ENCODE results near the gene CCNJL.
"Not testable (repeated sequence)": the region's sequence is repeated elsewhere in the genome, so short reads cannot be mapped to it uniquely, and the experiment has no call there.

The CCNJL gene

GRCh38 chr5:160260006-160260775, 52.2 kb downstream of the CCNJL start:
- DNase-seq = no peak

GRCh38 chr5:160259341-160259740, 53.0 kb downstream of the CCNJL start:
- DNase-seq = no peak

- no peak for DNase-seq
These were observed 57.7 kb downstream of the CCNJL start for GRCh38 chr5:160254706-160255105.

- no peak for DNase-seq
These were observed 58.9 kb downstream of the CCNJL start for GRCh38 chr5:160253441-160253840.

GRCh38 chr5:160252916-160253315, 59.4 kb downstream of the CCNJL start:
- no peak for DNase-seq

GRCh38 chr5:160251406-160252155, 60.8 kb downstream of the CCNJL start:
- DNase-seq = no peak

- no peak for DNase-seq
These were observed 61.5 kb downstream of the CCNJL start for GRCh38 chr5:160250826-160251225.

GRCh38 chr5:160250226-160250625, 62.1 kb downstream of the CCNJL start:
- no peak for DNase-seq

GRCh38 chr5:160249570-160249969, 62.8 kb downstream of the CCNJL start:
- DNase-seq = not testable (repeated sequence)

- DNase-seq = no peak
These were observed 66.8 kb downstream of the CCNJL start for GRCh38 chr5:160245506-160246086.

- DNase-seq = no peak
These were observed 70.2 kb downstream of the CCNJL start for GRCh38 chr5:160242145-160242544.

GRCh38 chr5:160240350-160240749, 72.0 kb downstream of the CCNJL start:
- no peak for DNase-seq

- DNase-seq = no peak
These were observed 74.7 kb downstream of the CCNJL start for GRCh38 chr5:160237571-160238093.

- no peak for DNase-seq
These were observed 76.6 kb downstream of the CCNJL start for GRCh38 chr5:160235731-160236130.

- peak; percentile 12 for DNase-seq
These were observed 79.1 kb downstream of the CCNJL start for GRCh38 chr5:160233215-160233614.

- no peak for DNase-seq
These were observed 80.5 kb downstream of the CCNJL start for GRCh38 chr5:160231783-160232342.

- DNase-seq = peak; percentile 30
These were observed 81.5 kb downstream of the CCNJL start for GRCh38 chr5:160230686-160231527.

- no peak for DNase-seq
These were observed 83.1 kb downstream of the CCNJL start, which contains the start of gene FABP6 for GRCh38 chr5:160229190-160229742. FABP6 (plus strand) TSS chr5:160229506; CDS start chr5:160229558, 52 bp downstream.

GRCh38 chr5:160227012-160227411, 85.4 kb downstream of the CCNJL start:
- DNase-seq = no peak

GRCh38 chr5:160221082-160221481, 91.3 kb downstream of the CCNJL start:
- DNase-seq = no peak

- DNase-seq = no peak
These were observed 93.0 kb downstream of the CCNJL start for GRCh38 chr5:160219356-160219755.

- DNase-seq = no peak
These were observed 98.8 kb downstream of the CCNJL start for GRCh38 chr5:160213537-160213936.

Data from fibroblast of upper back skin (primary cell).